Measurements from ENCODE around the gene SLC6A7.

SLC6A7 gene

DNA sequence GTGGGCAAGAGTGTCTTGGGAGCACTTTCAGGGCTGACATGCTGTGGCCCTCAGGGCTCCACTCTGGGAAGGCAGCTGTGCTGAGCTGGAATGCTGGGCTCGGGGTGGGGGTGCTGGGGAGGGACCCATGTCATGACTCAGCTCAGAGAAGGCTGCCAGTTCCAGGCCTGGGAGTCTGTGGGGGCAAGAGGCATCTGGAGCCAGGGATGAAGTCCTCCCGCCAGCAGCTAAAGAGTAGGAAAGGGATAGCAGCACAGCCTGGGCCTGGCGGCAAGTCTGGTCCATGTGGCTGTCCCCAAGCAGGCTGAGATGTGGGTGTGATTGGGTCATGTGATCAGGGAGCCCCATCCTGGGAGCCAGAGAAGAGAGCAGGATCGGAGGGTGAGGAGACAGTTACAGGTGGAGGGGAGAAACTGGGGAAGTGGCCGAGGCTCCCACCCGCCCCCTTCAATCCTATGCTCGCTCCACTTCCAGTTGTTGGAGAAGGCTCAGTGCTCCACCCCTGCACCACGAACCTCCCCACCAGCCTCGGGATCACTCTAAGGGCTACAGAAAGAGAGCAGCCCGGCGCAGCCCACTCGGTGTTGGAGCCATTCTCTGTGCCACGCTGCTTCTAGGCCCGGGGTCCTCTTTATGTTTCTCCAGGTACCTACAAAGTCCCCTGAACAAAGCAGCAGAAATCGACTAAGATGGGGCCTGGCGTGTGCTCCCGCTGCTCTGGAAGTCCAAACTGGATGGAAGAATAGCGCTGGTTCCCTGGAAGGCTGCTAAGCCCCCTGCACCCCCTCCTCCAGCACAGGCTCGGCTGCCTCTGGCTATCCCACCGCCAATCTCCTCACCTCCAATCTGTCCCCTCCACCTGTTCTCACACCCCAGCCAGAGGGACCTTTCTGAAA is 46.3 kb upstream of the SLC6A7 start:
- DNase-seq (ENCODE audit: extremely low spot score): no peak
- ChIA-PET POLR2A (no interaction called here), CTCF (interaction anchor here (0.8 to 1.6 kb wide), 3 partner anchors 17 to 75 kb away, joined by 3 read pairs; no protein-coding TSS in a partner anchor)
- TF ChIP-seq, protein P1, sequence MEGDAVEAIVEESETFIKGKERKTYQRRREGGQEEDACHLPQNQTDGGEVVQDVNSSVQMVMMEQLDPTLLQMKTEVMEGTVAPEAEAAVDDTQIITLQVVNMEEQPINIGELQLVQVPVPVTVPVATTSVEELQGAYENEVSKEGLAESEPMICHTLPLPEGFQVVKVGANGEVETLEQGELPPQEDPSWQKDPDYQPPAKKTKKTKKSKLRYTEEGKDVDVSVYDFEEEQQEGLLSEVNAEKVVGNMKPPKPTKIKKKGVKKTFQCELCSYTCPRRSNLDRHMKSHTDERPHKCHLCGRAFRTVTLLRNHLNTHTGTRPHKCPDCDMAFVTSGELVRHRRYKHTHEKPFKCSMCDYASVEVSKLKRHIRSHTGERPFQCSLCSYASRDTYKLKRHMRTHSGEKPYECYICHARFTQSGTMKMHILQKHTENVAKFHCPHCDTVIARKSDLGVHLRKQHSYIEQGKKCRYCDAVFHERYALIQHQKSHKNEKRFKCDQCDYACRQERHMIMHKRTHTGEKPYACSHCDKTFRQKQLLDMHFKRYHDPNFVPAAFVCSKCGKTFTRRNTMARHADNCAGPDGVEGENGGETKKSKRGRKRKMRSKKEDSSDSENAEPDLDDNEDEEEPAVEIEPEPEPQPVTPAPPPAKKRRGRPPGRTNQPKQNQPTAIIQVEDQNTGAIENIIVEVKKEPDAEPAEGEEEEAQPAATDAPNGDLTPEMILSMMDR (IDR thresholded peaks at IDR 0.05; ENCODE audit: control extremely low read depth, extremely low read depth, low read depth, missing control alignments): no peak

DNA sequence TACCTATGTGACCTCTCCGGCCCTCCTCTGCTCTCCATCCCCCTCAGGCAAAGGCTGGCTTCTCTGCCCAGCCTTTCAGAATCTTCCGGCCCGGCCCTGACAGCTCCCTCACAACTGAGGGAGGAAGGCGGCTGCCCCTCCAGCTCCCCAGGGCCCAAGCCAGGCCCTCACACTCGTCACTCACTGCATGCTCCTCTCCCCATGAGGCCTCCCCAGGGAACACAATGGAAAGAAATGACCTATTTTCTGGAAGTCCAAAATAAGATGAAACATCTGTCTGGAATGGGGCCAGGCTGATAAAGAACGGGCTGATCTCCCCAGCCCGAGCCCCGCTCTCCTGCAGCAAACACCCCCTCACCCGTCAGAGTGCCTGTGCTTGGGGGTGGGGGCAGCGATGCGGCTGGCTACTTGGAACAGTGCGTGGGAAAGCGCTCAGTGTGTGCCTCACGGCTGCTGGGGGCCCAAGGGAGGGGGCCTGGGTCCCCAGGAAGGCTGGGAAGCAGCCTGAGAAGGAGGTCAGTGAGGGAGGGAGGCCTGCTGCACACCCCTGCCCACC is 45.5 kb upstream of the SLC6A7 start:
- POLR2A ChIA-PET: no interaction called here
- DNase-seq (ENCODE audit: extremely low spot score): no peak
- CTCF ChIA-PET: interaction anchor here (0.9 to 1.8 kb wide), 3 partner anchors 8 to 42 kb away, joined by 3 to 6 read pairs (median 6); no protein-coding TSS in a partner anchor
- TF ChIP-seq, protein P1 (IDR thresholded peaks at IDR 0.05; ENCODE audit: control extremely low read depth, extremely low read depth, low read depth, missing control alignments): no peak

DNA sequence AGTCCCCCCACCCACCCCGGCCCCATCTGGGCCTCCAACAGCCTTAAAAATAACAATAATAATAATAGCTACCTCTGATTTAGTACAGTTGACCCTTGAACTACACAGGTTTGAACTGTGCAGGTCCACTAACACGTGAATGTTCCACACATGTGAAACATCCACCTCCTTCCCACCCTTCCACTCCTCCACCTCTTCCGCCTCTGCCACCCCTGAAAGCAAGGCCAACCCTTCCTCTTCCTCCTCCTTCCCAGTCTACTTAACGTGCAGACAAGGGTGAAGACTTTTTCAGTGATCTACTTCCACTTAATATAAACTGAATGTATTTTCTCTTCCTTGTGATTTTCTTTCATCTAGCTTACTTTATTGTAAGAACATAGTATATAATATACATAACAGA is 45.0 kb upstream of the SLC6A7 start:
- DNase-seq (ENCODE audit: extremely low spot score): no peak
- ChIA-PET CTCF (interaction anchor here (0.9 to 5.1 kb wide), 9 partner anchors 9 to 107 kb away, joined by 3 to 21 read pairs (median 4); partner anchors contain the start of gene PDGFRB), POLR2A (interaction anchor here (0.6 kb wide), 1 partner anchor 301 kb away, joined by 6 read pairs; no protein-coding TSS in a partner anchor)
- TF ChIP-seq, protein P1 (IDR thresholded peaks at IDR 0.05; ENCODE audit: control extremely low read depth, extremely low read depth, low read depth, missing control alignments): no peak

DNA sequence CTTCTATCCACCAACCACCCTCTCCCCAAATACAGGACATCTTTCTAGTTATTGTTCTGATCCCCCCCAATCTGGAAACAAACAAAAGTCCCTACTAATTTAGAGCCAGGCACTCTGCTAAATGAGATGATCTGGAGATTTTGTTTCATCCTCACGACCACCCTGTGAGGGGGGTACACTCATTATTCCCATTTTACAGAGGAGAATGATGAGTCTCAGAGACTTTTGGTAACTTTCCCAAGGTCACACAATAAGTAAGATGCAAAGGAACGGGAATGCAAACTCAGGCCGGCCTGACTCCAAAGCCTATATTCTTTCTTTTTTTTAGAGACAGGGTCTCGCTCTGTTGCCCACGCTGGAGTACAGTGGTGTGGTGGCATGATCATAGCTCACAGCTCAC is 43.6 kb upstream of the SLC6A7 start:
- POLR2A ChIA-PET: no interaction called here
- no peak for DNase-seq (ENCODE audit: extremely low spot score)
- CTCF ChIA-PET: interaction anchor here (0.9 to 5.1 kb wide), 4 partner anchors 13 to 51 kb away, joined by 3 to 21 read pairs (median 4); no protein-coding TSS in a partner anchor
- TF ChIP-seq, protein P1 (IDR thresholded peaks at IDR 0.05; ENCODE audit: control extremely low read depth, extremely low read depth, low read depth, missing control alignments): no peak

DNA sequence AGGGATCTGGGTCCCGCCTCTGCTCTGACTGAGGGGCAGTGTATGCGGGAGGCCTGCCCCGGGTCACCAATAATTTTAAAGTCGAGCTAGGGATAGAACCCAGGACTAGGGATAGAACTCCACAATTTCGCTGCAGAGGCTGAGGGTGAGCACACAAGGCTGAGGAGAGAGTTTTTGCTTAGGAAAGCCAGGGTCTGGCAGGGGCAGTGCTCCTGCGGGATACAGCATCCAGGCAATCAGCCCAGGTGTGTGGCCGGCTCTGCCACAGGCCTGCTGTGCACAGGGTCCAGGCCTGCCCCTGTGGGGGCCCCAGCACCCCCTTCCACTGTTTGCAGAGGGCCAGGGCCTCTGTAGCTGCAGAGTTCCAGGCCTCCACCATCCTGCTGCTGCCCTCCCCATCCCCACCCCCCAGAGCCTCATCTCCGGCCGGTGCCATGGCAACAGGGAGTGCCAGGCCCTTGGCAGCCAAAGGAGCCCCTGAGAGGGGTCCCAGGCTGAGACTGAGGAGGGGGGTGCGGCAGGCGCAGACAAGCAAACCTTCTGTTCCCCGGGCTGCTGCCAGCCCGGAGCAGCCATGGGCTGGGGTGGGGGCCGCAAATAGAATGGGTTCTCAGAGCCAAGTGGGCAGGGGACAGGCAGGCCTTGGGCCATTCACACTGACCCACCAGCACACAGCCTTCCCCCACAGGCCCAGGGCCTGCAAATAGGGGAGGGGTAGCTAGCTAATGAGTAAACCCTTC is 42.8 kb upstream of the SLC6A7 start:
- DNase-seq (ENCODE audit: extremely low spot score): no peak
- TF ChIP-seq, protein P1 (IDR thresholded peaks at IDR 0.05; ENCODE audit: control extremely low read depth, extremely low read depth, low read depth, missing control alignments): no peak
- CTCF ChIA-PET: interaction anchor here (1.1 to 5.1 kb wide), 2 partner anchors 12 to 16 kb away, joined by 4 to 21 read pairs; no protein-coding TSS in a partner anchor
- POLR2A ChIA-PET: no interaction called here

DNA sequence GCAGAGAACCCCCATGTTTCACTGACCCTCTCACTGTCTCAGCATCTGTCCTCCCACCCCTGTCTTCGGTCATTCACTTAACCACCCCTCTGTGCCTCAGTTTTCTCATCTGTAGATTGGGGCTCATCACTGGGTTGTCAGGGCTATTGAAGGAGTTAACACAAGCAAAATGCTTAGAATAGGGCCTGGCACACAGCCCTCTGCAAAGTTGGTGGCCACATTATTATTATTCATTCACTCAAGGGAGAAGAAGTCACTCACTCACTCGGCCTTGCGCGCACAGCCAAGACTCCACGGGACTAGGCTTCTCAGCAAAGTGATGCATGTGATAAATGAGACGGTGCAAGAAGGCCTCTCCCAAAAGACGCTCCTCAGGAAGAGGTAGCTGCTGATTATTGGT is 42.2 kb upstream of the SLC6A7 start:
- CTCF ChIA-PET: interaction anchor here (1.1 to 5.1 kb wide), 2 partner anchors 12 to 17 kb away, joined by 4 to 21 read pairs; no protein-coding TSS in a partner anchor

More for the DNA sequence above, 42.2 kb upstream of the SLC6A7 start:
- TF ChIP-seq, protein P1 (IDR thresholded peaks at IDR 0.05; ENCODE audit: control extremely low read depth, extremely low read depth, low read depth, missing control alignments): no peak
- POLR2A ChIA-PET: no interaction called here
- DNase-seq (ENCODE audit: extremely low spot score): no peak

All from GM10248 (cell line).